Hepatocyte (in vitro differentiated cells): Measurements from ENCODE around the gene VEPH1.

Experiments
- EZH2 ChIP-seq: fragments of 200-600 bp; sonication (generic); IDR thresholded peaks from 2 replicates; pipeline ENCODE4 v1.6.1; 2016; ENCODE audit warnings: antibody characterized with exemption, mild to moderate bottlenecking, borderline replicate concordance
- TF ChIP-seq, protein P1 (sequence below): fragments of 200-600 bp; sonication (generic); IDR thresholded peaks from 2 replicates; pipeline ENCODE4 v1.5.1; 2016; ENCODE audit warnings: antibody characterized with exemption, mild to moderate bottlenecking; ENCODE audit not compliant: poor library complexity

DNA sequence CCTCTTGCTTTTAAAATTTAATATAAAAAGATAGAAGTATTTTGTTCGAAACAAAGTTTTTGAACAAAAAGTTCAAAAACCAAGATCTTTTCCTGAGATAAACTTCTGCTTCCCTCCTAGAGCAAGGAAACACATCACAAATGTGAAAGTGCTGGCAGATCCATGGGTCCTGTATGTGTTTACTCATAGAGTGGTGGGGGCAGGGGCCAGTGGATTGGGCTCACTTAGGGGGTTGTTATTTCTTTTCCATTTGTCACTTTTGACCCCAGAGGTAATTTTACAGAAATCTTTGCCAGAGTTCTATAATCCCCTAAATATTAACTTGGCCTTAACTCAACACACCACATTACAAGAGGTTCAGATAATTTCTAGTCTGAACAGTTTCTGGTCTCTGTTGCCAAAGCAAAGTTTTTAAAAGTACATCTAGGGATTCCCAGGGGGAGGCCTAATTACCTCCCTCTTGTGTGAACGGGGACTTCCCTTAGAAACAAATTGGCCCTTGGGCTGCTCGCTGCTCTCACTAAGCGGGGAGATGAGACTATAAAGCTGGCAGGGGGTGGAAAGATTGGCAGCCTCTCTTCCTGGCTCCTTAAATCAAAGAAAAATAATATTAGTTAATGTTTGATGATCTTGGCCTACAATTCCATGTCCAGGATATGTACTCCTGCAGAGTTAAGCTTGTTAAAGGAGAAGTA lies 133.3 kb downstream of the VEPH1 start:
- TF ChIP-seq EZH2: no peak
- TF ChIP-seq, protein P1, sequence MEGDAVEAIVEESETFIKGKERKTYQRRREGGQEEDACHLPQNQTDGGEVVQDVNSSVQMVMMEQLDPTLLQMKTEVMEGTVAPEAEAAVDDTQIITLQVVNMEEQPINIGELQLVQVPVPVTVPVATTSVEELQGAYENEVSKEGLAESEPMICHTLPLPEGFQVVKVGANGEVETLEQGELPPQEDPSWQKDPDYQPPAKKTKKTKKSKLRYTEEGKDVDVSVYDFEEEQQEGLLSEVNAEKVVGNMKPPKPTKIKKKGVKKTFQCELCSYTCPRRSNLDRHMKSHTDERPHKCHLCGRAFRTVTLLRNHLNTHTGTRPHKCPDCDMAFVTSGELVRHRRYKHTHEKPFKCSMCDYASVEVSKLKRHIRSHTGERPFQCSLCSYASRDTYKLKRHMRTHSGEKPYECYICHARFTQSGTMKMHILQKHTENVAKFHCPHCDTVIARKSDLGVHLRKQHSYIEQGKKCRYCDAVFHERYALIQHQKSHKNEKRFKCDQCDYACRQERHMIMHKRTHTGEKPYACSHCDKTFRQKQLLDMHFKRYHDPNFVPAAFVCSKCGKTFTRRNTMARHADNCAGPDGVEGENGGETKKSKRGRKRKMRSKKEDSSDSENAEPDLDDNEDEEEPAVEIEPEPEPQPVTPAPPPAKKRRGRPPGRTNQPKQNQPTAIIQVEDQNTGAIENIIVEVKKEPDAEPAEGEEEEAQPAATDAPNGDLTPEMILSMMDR: no peak
